Heart right ventricle (tissue), 16 donors: ENCODE results near the gene SLC27A1. TPM values are rescaled to one million over a fixed set of nuclear protein-coding genes. Genes with fewer than 3 reads are reported as not detected.
"Not testable (repeated sequence)": the region's sequence is repeated elsewhere in the genome, so short reads cannot be mapped to it uniquely, and the experiment has no call there.

Experiments used
- ATAC-seq, 8 donors: fragments of 200-7000 bp; cut with Tn5 transposase; one replicate each; pipeline ENCODE4 v1.9.1; 2020; ENCODE audit warnings: mild to moderate bottlenecking in 8 of 8, moderate library complexity in 8 of 8, moderate number of reproducible peaks in 1 of 8
- DNase-seq, 2 donors: peaks; one replicate each; pipeline ENCODE4 v3.0.0-alpha.2; 2020
- H3K27ac ChIP-seq, 10 donors: fragments of 200-600 bp; sonication (generic) in 2 of 10; one replicate each; pipeline versions ENCODE4 v1.5.0 to v1.8.0; 2020 to 2022; ENCODE audit warnings: mild to moderate bottlenecking in 3 of 10
- H3K27me3 ChIP-seq, 7 donors: fragments of 200-600 bp; one replicate each; pipeline ENCODE4 v1.8.0; 2021 to 2022; ENCODE audit warnings: mild to moderate bottlenecking in 2 of 7
- H3K36me3 ChIP-seq, 9 donors: fragments of 200-600 bp; sonication (generic) in 1 of 9; one replicate each; pipeline versions ENCODE4 v1.5.0 to v1.8.0; 2020 to 2022; ENCODE audit warnings: mild to moderate bottlenecking in 2 of 9
- H3K4me1 ChIP-seq, 9 donors: fragments of 200-600 bp; sonication (generic) in 1 of 9; one replicate each; pipeline versions ENCODE4 v1.5.0 to v1.8.0; 2020 to 2022; ENCODE audit warnings: mild to moderate bottlenecking in 4 of 9
- H3K4me3 ChIP-seq, 10 donors: fragments of 200-600 bp; sonication (generic) in 2 of 10; one replicate each; pipeline versions ENCODE4 v1.5.0 to v1.8.0; 2020 to 2022; ENCODE audit warnings: mild to moderate bottlenecking in 7 of 10, moderate library complexity in 2 of 10
- H3K9me3 ChIP-seq, 11 donors: fragments of 200-600 bp in 10 of 11; sonication (generic) in 2 of 11; one replicate each; pipeline versions ENCODE4 v1.5.0 to v1.8.0; 2013 to 2022; ENCODE audit warnings: mild to moderate bottlenecking in 2 of 11, control low read depth in 1 of 11, moderate library complexity in 1 of 11
- WGBS, 2 donors: extraction: QIAGEN DNeasy Blood & Tissue Kit; methylation state at CpG; one replicate each; pipeline ENCODE4 v1.1.7; 2013; ENCODE audit warnings: inconsistent platforms in 1 of 2; 5-methylcytosine and 5-hydroxymethylcytosine counted together
- intact Hi-C, 10 donors: fragments of 100-400 bp; cut with DNase I; formaldehyde crosslinking; loops; one replicate each; pipeline versions ENCODE4 v1.11.1 to v1.14.2; 2022
- polyA plus RNA-seq, 2 donors: library from polyadenylated mRNA; stranded (reverse); fragments of 200-250 nt; gene quantifications; one replicate each; pipeline ENCODE4 v1.2.3, GENCODE V29; 2013
- total RNA-seq, 10 donors: library from RNA; stranded (reverse); fragmentation: NEBNext Ultra II Directional in 3 of 10; extraction: Animal tissue kit (Norgen Biotek cat#: 25700) in 3 of 10; gene quantifications; one replicate each; pipeline versions ENCODE4 v1.2.1 to v1.2.4, GENCODE V29; 2021 to 2023
- TF ChIP-seq, protein P1 (sequence below), 9 donors: fragments of 200-600 bp; sonication (generic) in 2 of 9; IDR thresholded peaks; one replicate each; pipeline versions ENCODE4 v1.5.0 to v1.8.0; 2021 to 2022; ENCODE audit warnings: antibody characterized with exemption in 9 of 9, mild to moderate bottlenecking in 5 of 9, moderate library complexity in 1 of 9
- donor health status: Arrhythmogenic right ventricular cardiomyopathy.
- donor health status: ischemic (EF 13 %, LVEDD 7.1; RV severe dilation, severe dysfunction).
- donor health status: healthy with polysubstance abuse.
- donor health status: DM: no; HTN: yes; CAD: no.
- donor health status: DM: no; HTN: no; CAD: no.
- donor health status: ischemic (EF 25% LVEDD 6.9; RV normal size, moderate dysfunction).
- donor health status: ischemic (EF 25% LVEDD 5.7; RV mildly dilated, moderate dysfunction).
- donor health status: healthy.
- donor health status: DM: yes; HTN: yes; CAD: no.
- donor health status: Ischemic cardiomyopathy.
- donor health status: ischemic (EF 35%, LVEDD 5.7; RV mildly dilated, moderate dysfunction).
- donor health status: nonischemic (EF 11% LVEDD 7.7; RV severe dilation, severe dysfunction).
- donor health status: DM: yes; HTN: yes; CAD: no.
- donor health status: PGD.
- donor health status: ischemic (EF 29% LVEDD 5.4; RV normal size, mild dysfunction).
- donor health status: nonischemic (EF 23%, LVEDD 6.1; RV moderate dilation, normal function).

SLC27A1 gene
- total and polyA plus RNA-seq, 12 donors: 16.0 to 78.3 (median 47.2) TPM

GRCh38 chr19:17495639-17496296 is 25.4 kb downstream of the SLC27A1 start:
- intact Hi-C loops: no loop called here
- 72% methylated on average over 9 of the region's 9 CpGs for WGBS, 2 donors

DNA sequence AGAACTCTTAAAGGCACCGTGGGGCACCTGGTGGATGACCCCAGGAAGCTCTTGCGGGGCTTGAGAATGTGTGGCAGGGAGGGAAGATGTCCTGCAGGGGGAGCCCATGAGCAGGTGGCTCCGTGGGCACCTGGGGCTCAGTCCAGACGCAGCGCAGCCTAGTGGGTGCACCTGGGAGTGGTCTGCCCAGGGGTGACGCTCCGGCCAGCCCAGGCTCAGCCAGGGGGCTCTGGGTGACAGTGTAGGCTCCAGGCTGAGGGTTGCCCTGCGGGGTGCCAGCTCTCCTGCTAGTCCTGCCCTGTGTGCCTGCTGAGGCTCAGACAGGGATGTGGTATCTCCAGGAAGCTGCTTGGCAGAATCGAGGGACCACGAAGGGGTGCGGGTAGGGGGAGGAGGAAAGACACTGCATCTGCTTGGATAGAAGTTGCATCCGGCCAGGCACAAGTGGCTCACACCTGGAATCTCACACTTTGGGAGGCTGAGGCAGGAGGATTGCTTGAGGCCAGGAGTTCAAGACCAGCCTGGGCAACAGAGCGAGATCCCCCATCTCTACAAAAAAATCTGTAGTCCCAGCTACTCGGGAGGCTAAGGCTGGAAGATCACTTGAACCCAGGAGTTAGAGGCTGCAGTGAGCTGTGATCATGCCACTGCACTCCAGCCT is 26.1 kb downstream of the SLC27A1 start:
- Histone ChIP-seq H3K9me3 (no peaks in the 10 kb centered on the region), H3K27ac (no peak overlapping the region), H3K36me3 (peaks cover 0 to 53% (median 19%) of the 10 kb centered on the region in 9 donors), H3K4me3 (no peak overlapping the region), H3K4me1 (peaks cover 0 to 44% (median 25%) of the 10 kb centered on the region in 9 donors), H3K27me3 (no peaks in the 10 kb centered on the region)
- DNase-seq (peak; percentile 62 to 75), ATAC-seq (peak; percentile 49 to 77 (median 70))
- intact Hi-C loops: no loop called here
- WGBS, 2 donors: 47 to 49% methylated on average over 14 of the region's 14 CpGs
- TF ChIP-seq, protein P1, sequence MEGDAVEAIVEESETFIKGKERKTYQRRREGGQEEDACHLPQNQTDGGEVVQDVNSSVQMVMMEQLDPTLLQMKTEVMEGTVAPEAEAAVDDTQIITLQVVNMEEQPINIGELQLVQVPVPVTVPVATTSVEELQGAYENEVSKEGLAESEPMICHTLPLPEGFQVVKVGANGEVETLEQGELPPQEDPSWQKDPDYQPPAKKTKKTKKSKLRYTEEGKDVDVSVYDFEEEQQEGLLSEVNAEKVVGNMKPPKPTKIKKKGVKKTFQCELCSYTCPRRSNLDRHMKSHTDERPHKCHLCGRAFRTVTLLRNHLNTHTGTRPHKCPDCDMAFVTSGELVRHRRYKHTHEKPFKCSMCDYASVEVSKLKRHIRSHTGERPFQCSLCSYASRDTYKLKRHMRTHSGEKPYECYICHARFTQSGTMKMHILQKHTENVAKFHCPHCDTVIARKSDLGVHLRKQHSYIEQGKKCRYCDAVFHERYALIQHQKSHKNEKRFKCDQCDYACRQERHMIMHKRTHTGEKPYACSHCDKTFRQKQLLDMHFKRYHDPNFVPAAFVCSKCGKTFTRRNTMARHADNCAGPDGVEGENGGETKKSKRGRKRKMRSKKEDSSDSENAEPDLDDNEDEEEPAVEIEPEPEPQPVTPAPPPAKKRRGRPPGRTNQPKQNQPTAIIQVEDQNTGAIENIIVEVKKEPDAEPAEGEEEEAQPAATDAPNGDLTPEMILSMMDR (IDR thresholded peaks at IDR 0.05): peak; percentile 63 to 94 (median 84)

More at GRCh38 chr19:17495639-17496296, 25.4 kb downstream of the SLC27A1 start:
- Histone ChIP-seq H3K27me3 (no peaks in the 10 kb centered on the region), H3K9me3 (no peaks in the 10 kb centered on the region), H3K27ac (no peak overlapping the region), H3K36me3 (peaks cover 0 to 52% (median 12%) of the 10 kb centered on the region in 9 donors), H3K4me3 (no peak overlapping the region), H3K4me1 (peaks cover 0 to 44% (median 25%) of the 10 kb centered on the region in 9 donors)
- DNase-seq: no peak
- ATAC-seq: no peak
- TF ChIP-seq, protein P1 (IDR thresholded peaks at IDR 0.05): no peak

DNA sequence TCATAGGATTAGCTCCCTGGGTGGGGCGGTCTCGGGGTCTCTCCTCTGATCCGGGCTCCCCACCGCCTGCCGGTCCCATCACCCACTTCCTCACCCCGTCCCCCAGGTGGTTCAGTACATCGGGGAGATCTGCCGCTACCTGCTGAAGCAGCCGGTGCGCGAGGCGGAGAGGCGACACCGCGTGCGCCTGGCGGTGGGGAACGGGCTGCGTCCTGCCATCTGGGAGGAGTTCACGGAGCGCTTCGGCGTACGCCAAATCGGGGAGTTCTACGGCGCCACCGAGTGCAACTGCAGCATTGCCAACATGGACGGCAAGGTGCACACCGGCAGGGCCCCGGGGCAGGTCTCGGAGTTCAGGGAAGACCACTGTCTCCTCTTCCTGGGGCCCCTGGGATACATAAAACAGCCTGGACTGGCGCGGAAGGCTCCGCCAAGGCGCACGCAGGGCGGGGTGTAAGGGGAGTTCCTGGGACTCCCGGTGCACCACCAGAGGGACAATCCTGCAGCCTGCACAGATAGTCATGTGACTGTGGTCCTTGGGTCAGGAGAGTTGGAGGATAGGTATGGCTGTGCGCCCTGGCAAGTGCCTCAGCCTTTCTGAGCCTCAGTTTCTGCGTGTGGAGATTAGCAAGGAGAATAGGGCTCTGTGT is 26.9 kb downstream of the SLC27A1 start:
- ATAC-seq: peak in 1 of 8 donors; percentile 20

GRCh38 chr19:17499025-17499424 is 28.7 kb downstream of the SLC27A1 start:
- H3K4me3 ChIP-seq, H3K9me3 ChIP-seq, ATAC-seq, DNase-seq, intact Hi-C loops, H3K27me3 ChIP-seq: not testable (repeated sequence)
- H3K36me3 ChIP-seq: peaks cover 0 to 74% (median 23%) of the 10 kb centered on the region in 9 donors
- TF ChIP-seq, protein P1 (IDR thresholded peaks at IDR 0.05): peak in 3 of 9 donors; percentile 17 to 34 (median 28)
- H3K4me1 ChIP-seq: peaks cover 0 to 44% (median 25%) of the 10 kb centered on the region in 9 donors
- H3K27ac ChIP-seq: peak overlapping the region in 3 of 10 donors; percentile 43 to 69 (median 58)
- 62 to 67% methylated on average over 12 of the region's 12 CpGs for WGBS, 2 donors

More for the DNA sequence above, 26.9 kb downstream of the SLC27A1 start:
- no peaks in the 10 kb centered on the region for H3K27me3 ChIP-seq
- TF ChIP-seq, protein P1 (IDR thresholded peaks at IDR 0.05): no peak
- WGBS, 2 donors: 67 to 75% methylated on average over 41 of the region's 41 CpGs
- no peak for DNase-seq
- H3K4me3 ChIP-seq: no peak overlapping the region
- peaks cover 0 to 58% (median 19%) of the 10 kb centered on the region in 9 donors for H3K36me3 ChIP-seq
- no peak overlapping the region for H3K27ac ChIP-seq
- H3K4me1 ChIP-seq: peaks cover 0 to 44% (median 25%) of the 10 kb centered on the region in 9 donors
- intact Hi-C loops: no loop called here
- H3K9me3 ChIP-seq: no peaks in the 10 kb centered on the region
